Measurements from ENCODE around the gene DIP2A.

DNA sequence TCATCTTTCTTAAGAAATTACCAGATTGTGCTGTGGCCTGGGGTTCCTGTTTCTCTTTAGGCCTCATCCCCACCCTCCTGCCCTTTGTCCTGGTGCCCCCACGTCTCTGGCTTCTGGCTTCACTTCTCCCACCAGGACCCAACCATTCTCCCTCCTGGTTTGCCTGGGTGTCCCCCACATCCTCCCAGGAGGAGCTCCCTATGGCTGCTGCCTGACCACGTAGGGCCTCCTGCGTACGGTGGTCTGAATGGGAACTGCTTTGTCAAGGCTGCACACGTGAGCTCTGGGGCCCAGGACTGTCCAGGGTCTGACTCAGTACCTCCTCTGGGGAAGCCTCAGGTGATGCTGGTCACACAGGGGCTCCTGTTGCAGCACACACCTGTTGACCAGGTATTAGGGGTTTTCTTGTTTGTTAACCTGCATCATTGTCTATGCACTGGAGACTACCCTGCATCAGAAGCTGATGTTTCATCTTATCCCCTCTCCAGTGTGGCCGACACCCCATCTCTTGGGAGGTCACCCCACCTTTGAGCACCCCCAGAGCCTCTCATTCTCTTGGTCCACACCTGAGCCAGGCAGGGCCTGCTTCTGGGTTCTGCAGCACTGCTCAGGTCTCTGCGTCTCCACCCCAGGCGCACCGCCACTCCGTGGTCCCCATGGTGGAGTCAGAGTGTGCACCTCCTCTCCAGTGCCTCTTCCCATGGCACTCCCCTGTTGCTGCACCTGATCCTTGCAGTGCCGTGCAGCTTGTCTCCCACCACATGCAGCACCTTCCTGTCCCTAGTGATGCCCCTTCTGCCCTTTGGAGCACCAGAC lies 80.4 kb downstream of the DIP2A start:
- TF ChIP-seq EZH2phosphoT487 (IDR thresholded peaks at IDR 0.05; ENCODE audit: low read depth): no peak
- TF ChIP-seq, protein P1, sequence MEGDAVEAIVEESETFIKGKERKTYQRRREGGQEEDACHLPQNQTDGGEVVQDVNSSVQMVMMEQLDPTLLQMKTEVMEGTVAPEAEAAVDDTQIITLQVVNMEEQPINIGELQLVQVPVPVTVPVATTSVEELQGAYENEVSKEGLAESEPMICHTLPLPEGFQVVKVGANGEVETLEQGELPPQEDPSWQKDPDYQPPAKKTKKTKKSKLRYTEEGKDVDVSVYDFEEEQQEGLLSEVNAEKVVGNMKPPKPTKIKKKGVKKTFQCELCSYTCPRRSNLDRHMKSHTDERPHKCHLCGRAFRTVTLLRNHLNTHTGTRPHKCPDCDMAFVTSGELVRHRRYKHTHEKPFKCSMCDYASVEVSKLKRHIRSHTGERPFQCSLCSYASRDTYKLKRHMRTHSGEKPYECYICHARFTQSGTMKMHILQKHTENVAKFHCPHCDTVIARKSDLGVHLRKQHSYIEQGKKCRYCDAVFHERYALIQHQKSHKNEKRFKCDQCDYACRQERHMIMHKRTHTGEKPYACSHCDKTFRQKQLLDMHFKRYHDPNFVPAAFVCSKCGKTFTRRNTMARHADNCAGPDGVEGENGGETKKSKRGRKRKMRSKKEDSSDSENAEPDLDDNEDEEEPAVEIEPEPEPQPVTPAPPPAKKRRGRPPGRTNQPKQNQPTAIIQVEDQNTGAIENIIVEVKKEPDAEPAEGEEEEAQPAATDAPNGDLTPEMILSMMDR (IDR thresholded peaks at IDR 0.05; ENCODE audit: low read depth, low read length): no peak

Data from OCI-LY3 (cell line).